HepG2 (cell line): ENCODE measurements around the gene VSX1. TPM values are rescaled to one million over a fixed set of nuclear protein-coding genes. Genes with fewer than 3 reads are reported as not detected.

Source experiments
- ARID2 ChIP-seq: sonication (generic); formaldehyde crosslinking; IDR thresholded peaks from 2 replicates; pipeline ENCODE4 v1.8.1; 2022; ENCODE audit warnings: mild to moderate bottlenecking, missing genetic modification reagents, borderline replicate concordance
- ARNTL ChIP-seq: sonication (generic); formaldehyde crosslinking; IDR thresholded peaks from 2 replicates; pipeline ENCODE4 v1.4.0; 2020; ENCODE audit warnings: mild to moderate bottlenecking, missing genetic modification reagents
- ATAD3A ChIP-seq: sonication (generic); formaldehyde crosslinking; IDR thresholded peaks from 2 replicates; pipeline ENCODE4 v1.4.0; 2020; ENCODE audit warnings: missing genetic modification reagents
- CBX2 ChIP-seq, 2 experiments: fragments of 200-600 bp in 1 of 2; sonication (generic); formaldehyde crosslinking in 1 of 2; IDR thresholded peaks; 2 replicates each; pipeline versions ENCODE4 v1.7.0 to v1.8.1; 2018 to 2022; ENCODE audit warnings: low read depth in 2 of 2, low read length in 1 of 2, mild to moderate bottlenecking in 1 of 2, missing genetic modification reagents in 1 of 2
- CCDC6 ChIP-seq: sonication (generic); formaldehyde crosslinking; IDR thresholded peaks from 2 replicates; pipeline ENCODE4 v1.8.1; 2022; ENCODE audit warnings: mild to moderate bottlenecking, missing genetic modification reagents, moderate library complexity
- GABPB1 ChIP-seq: IDR thresholded peaks from 2 replicates; pipeline ENCODE4 v1.6.1; 2016; ENCODE audit warnings: mild to moderate bottlenecking, missing genetic modification reagents, moderate library complexity, missing compliant biosample characterization
- KDM4B ChIP-seq: sonication (generic); formaldehyde crosslinking; IDR thresholded peaks from 2 replicates; pipeline ENCODE4 v1.4.0; 2020; ENCODE audit warnings: missing genetic modification reagents
- KDM6A ChIP-seq: IDR thresholded peaks from 2 replicates; pipeline ENCODE4 v1.6.1; 2016; ENCODE audit warnings: low read depth
- MEIS1 ChIP-seq: sonication (generic); formaldehyde crosslinking; IDR thresholded peaks from 2 replicates; pipeline ENCODE4 v1.9.0; 2021; ENCODE audit warnings: mild to moderate bottlenecking, missing genetic modification reagents, moderate library complexity, borderline replicate concordance
- NRL ChIP-seq: sonication (generic); formaldehyde crosslinking; IDR thresholded peaks from 2 replicates; pipeline ENCODE4 v1.5.0; 2020; ENCODE audit warnings: missing genetic modification reagents, mild to moderate bottlenecking, moderate library complexity, borderline replicate concordance
- PAF1 ChIP-seq: IDR thresholded peaks from 2 replicates; pipeline ENCODE4 v1.6.1; 2016; ENCODE audit warnings: missing genetic modification reagents, missing compliant biosample characterization
- PAX8 ChIP-seq: sonication (generic); formaldehyde crosslinking; IDR thresholded peaks from 2 replicates; pipeline ENCODE4 v1.8.0; 2022; ENCODE audit warnings: mild to moderate bottlenecking, missing genetic modification reagents, borderline replicate concordance
- SMARCE1 ChIP-seq: fragments of 450-650 bp; IDR thresholded peaks from 2 replicates; pipeline ENCODE4 v1.6.1; 2017; ENCODE audit warnings: borderline replicate concordance
- ZFP91 ChIP-seq: sonication (generic); formaldehyde crosslinking; IDR thresholded peaks from 2 replicates; pipeline ENCODE4 v1.9.0; 2022; ENCODE audit warnings: missing genetic modification reagents, mild to moderate bottlenecking, borderline replicate concordance
- ZFY ChIP-seq: sonication (generic); formaldehyde crosslinking; IDR thresholded peaks from 2 replicates; pipeline ENCODE4 v1.4.0; 2020; ENCODE audit warnings: missing genetic modification reagents
- ZMAT3 ChIP-seq: sonication (generic); formaldehyde crosslinking; conservative IDR thresholded peaks from 2 replicates; pipeline ENCODE4 v1.7.0; 2021; ENCODE audit warnings: missing genetic modification reagents
- ZNF235 ChIP-seq: sonication (generic); formaldehyde crosslinking; IDR thresholded peaks from 2 replicates; pipeline ENCODE4 v1.8.1; 2023; ENCODE audit warnings: mild to moderate bottlenecking, missing genetic modification reagents, borderline replicate concordance
- ZNF337 ChIP-seq: sonication (generic); formaldehyde crosslinking; IDR thresholded peaks from 2 replicates; pipeline ENCODE4 v1.5.1; 2020; ENCODE audit warnings: missing genetic modification reagents, low read depth, mild to moderate bottlenecking, borderline replicate concordance
- ZNF496 ChIP-seq: sonication (generic); formaldehyde crosslinking; IDR thresholded peaks from 2 replicates; pipeline ENCODE4 v1.8.1; 2023; ENCODE audit warnings: mild to moderate bottlenecking, moderate library complexity, missing genetic modification reagents; ENCODE audit not compliant: insufficient replicate concordance
- ZNF501 ChIP-seq: sonication (generic); formaldehyde crosslinking; IDR thresholded peaks from 2 replicates; pipeline ENCODE4 v1.5.1; 2020; ENCODE audit warnings: mild to moderate bottlenecking, moderate library complexity, missing genetic modification reagents
- ZNF567 ChIP-seq: sonication (generic); formaldehyde crosslinking; IDR thresholded peaks from 2 replicates; pipeline ENCODE4 v1.8.1; 2023; ENCODE audit warnings: mild to moderate bottlenecking, missing genetic modification reagents, borderline replicate concordance
- ZNF720 ChIP-seq: sonication (generic); formaldehyde crosslinking; IDR thresholded peaks from 2 replicates; pipeline ENCODE4 v1.4.0; 2020; ENCODE audit warnings: missing genetic modification reagents
- ZNF781 ChIP-seq: sonication (generic); formaldehyde crosslinking; IDR thresholded peaks from 2 replicates; pipeline ENCODE4 v1.5.1; 2020; ENCODE audit warnings: borderline replicate concordance, mild to moderate bottlenecking, missing genetic modification reagents; ENCODE audit errors: not compliant biosample characterization
- ZNF891 ChIP-seq: sonication (generic); formaldehyde crosslinking; IDR thresholded peaks from 2 replicates; pipeline ENCODE4 v1.5.0; 2020; ENCODE audit warnings: mild to moderate bottlenecking, missing genetic modification reagents
- polyA plus RNA-seq, 8 experiments: library from polyadenylated mRNA; depleted of rRNA in 3 of 8; stranded (reverse) in 7 of 8; unstranded in 1 of 8; fragments of >200 nt; fragmentation: Illumina TruSeq in 4 of 8; extraction: Trizol in 4 of 8; gene quantifications; 2 replicates each; pipeline versions ENCODE4 v1.2.1 to v1.2.3, GENCODE V29; 2011 to 2016; ENCODE audit warnings: low read depth in 4 of 8, missing spikeins in 1 of 8, mixed read lengths in 1 of 8; ENCODE audit not compliant: insufficient read depth in 1 of 8
- total RNA-seq, 5 experiments: library from RNA; depleted of rRNA; stranded (reverse); fragments of >200 nt; fragmentation: Illumina TruSeq; extraction: Trizol; gene quantifications; 2 replicates each; pipeline ENCODE4 v1.2.3, GENCODE V29; 2016; ENCODE audit warnings: low read depth in 1 of 5
- TF ChIP-seq, protein P1 (sequence below): sonication (generic); formaldehyde crosslinking; IDR thresholded peaks from 2 replicates; pipeline ENCODE4 v1.4.0; 2020; ENCODE audit warnings: mild to moderate bottlenecking, low read depth, missing genetic modification reagents

The VSX1 gene
- total and polyA plus RNA-seq, 2 of the 13 experiments (the other 11 are each of a cell fraction or from before 2014, with no cell fraction given), result 0.04 TPM; not detected in 1

- TF ChIP-seq ZFP91 (peak; percentile 70; the same call in 1 of the 2 replicates), ZNF567 (no peak), KDM6A (no peak), MEIS1 (CRISPR knock-in tag) (no peak), ARNTL (CRISPR knock-in tag) (peak; percentile 70; the same call in 1 of the 2 replicates), CCDC6 (CRISPR knock-in tag) (0 out of 2 replicates have a peak, but pooled peaks have one; percentile 74), NRL (CRISPR knock-in tag) (0 out of 2 replicates have a peak, but pooled peaks have one; percentile 13), ZNF720 (CRISPR knock-in tag) (no peak), PAX8 (CRISPR knock-in tag) (peak; percentile 88), ZNF496 (CRISPR knock-in tag) (no peak), ZNF337 (CRISPR knock-in tag) (no peak), CBX2 (IDR thresholded peaks at IDR 0.05; ENCODE audit: low read depth, low read length) (no peak; the same call in 1 of the 2 replicates), CBX2 (CRISPR knock-in tag; IDR thresholded peaks at IDR 0.05; ENCODE audit: low read depth) (0 out of 2 replicates have a peak, but pooled peaks have one; percentile 69), PAF1 (CRISPR knock-in tag) (no peak), ZNF781 (no peak), ZNF235 (no peak; the same call in none of the 2 replicates), KDM4B (CRISPR knock-in tag) (no peak), ZFY (peak; percentile 81), ZMAT3 (peak; percentile 73; the same call in 1 of the 2 replicates), ATAD3A (CRISPR knock-in tag) (no peak), ARID2 (CRISPR knock-in tag) (peak; percentile 88), ZNF891 (CRISPR knock-in tag) (peak; percentile 79), ZNF501 (CRISPR knock-in tag) (peak; percentile 80), GABPB1 (CRISPR knock-in tag) (peak; percentile 61), SMARCE1 (no peak)
- TF ChIP-seq, protein P1, sequence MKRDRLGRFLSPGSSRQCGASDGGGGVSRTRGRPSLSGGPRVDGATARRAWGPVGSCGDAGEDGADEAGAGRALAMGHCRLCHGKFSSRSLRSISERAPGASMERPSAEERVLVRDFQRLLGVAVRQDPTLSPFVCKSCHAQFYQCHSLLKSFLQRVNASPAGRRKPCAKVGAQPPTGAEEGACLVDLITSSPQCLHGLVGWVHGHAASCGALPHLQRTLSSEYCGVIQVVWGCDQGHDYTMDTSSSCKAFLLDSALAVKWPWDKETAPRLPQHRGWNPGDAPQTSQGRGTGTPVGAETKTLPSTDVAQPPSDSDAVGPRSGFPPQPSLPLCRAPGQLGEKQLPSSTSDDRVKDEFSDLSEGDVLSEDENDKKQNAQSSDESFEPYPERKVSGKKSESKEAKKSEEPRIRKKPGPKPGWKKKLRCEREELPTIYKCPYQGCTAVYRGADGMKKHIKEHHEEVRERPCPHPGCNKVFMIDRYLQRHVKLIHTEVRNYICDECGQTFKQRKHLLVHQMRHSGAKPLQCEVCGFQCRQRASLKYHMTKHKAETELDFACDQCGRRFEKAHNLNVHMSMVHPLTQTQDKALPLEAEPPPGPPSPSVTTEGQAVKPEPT (CRISPR knock-in tag), result 0 out of 2 replicates have a peak, but pooled peaks have one; percentile 26
Observed at GRCh38 chr20:25057234-25058050, 24.5 kb downstream of the VSX1 start (continued).
